MCF 10A (cell line): ENCODE measurements around the gene TECPR1. TPM values are rescaled to one million over a fixed set of nuclear protein-coding genes. Genes with fewer than 3 reads are reported as not detected.

Experiments used
- BruUV-seq: library from RNA; stranded (reverse); fragments of 400-500 nt; replicated peaks from 2 replicates; lab custom pipeline; 2021; lab: Mats Ljungman, UMichigan
- CTCF ChIA-PET: fragments of 300-600 bp; sonication (Branson Sonifier 250); formaldehyde crosslinking; extraction: SDS; loops from one replicate; lab custom pipeline; 2021; ENCODE audit warnings: antibody characterized with exemption, inconsistent platforms; lab: Yijun Ruan, JAX
- POLR2A ChIA-PET: fragments of 300-600, 350-650 bp; sonication (Branson Sonifier 250); formaldehyde crosslinking; extraction: SDS; loops from one replicate; lab custom pipeline; 2020; ENCODE audit warnings: antibody characterized with exemption, inconsistent platforms; lab: Yijun Ruan, JAX
- DNase-seq: peaks from one replicate; pipeline ENCODE4 v3.0.0-alpha.2; 2018; ENCODE audit not compliant: unreplicated experiment
- H3K27ac Mint-ChIP-seq: one replicate; pipeline ENCODE4 v1.8.0; 2022; ENCODE audit warnings: mild to moderate bottlenecking, low read depth, mixed read lengths; ENCODE audit not compliant: unreplicated experiment
- H3K27me3 Mint-ChIP-seq: one replicate; pipeline ENCODE4 v1.8.0; 2022; ENCODE audit warnings: mixed read lengths; ENCODE audit not compliant: insufficient read depth, unreplicated experiment
- H3K36me3 Mint-ChIP-seq: one replicate; pipeline ENCODE4 v1.8.0; 2022; ENCODE audit warnings: mild to moderate bottlenecking, moderate library complexity, mixed read lengths; ENCODE audit not compliant: insufficient read depth, unreplicated experiment
- H3K4me1 Mint-ChIP-seq: one replicate; pipeline ENCODE4 v1.8.0; 2022; ENCODE audit warnings: mixed read lengths; ENCODE audit not compliant: insufficient read depth, unreplicated experiment
- H3K4me3 Mint-ChIP-seq: one replicate; pipeline ENCODE4 v1.8.0; 2022; ENCODE audit warnings: mild to moderate bottlenecking, moderate library complexity, mixed read lengths; ENCODE audit not compliant: unreplicated experiment
- H3K9me3 Mint-ChIP-seq: one replicate; pipeline ENCODE4 v1.8.0; 2022; ENCODE audit warnings: mixed read lengths; ENCODE audit not compliant: unreplicated experiment
- intact Hi-C: fragments of 100-400 bp; cut with micrococcal nuclease; formaldehyde crosslinking; loops from 2 replicates; pipeline ENCODE4 v1.14.1; 2022
- total RNA-seq: library from RNA; stranded (reverse); gene quantifications from 2 replicates; pipeline ENCODE4 v1.2.3, GENCODE V29; 2022
- TF ChIP-seq, protein P1 (sequence below): fragments of 200-600 bp; IDR thresholded peaks from one replicate; pipeline ENCODE4 v1.8.0; 2022; ENCODE audit warnings: antibody characterized with exemption, mild to moderate bottlenecking; ENCODE audit not compliant: unreplicated experiment

Gene TECPR1
- total RNA-seq, 1 experiment from 2014 or later: 15.4 TPM

DNA sequence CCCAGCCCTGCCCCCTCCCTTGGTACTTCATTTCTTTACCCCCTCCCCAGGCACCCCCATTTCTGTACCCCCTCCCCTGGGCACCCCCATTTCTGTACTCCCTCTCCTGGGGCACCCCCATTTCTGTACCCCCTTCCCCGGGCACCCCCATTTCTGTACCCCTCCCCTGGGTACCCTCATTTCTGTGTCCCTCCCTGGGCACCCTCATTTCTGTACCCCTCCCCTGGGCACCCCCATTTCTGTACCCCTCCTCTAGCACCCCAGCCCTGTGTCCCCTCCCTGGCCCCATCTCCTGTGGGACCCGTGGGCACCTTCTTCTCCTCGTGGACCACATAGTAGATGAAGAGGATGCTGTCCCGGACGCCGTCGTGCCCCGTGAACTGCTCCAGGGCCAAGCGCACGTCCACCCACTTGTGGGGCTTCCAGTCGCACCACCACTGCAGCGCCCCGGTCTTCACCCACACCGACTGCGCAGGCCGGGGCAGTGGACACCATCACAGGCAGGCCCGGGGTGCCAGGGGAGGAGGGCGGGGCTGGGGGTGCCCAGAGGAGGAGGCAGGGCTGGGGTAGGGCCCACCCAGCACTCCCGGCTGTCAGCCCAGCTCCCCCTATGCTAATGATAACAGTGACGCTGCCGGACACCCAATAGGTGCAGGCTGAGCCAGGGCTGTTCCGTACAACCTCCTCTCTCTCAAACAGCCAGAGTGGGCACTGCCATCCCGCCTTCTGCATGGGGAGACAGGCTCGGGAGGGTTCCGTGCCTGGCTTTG, 20.4 kb downstream of the TECPR1 start:
- no peaks in the 10 kb centered on the region for H3K9me3 Mint-ChIP-seq
- H3K27ac Mint-ChIP-seq: no peak overlapping the region
- no peaks in the 10 kb centered on the region for H3K4me1 Mint-ChIP-seq
- intact Hi-C loops: no loop called here
- ChIA-PET POLR2A (interaction anchor here (0.9 kb wide), 1 partner anchor 19 kb away, joined by 3 read pairs; no protein-coding TSS in a partner anchor), CTCF (no interaction called here)
- TF ChIP-seq, protein P1, sequence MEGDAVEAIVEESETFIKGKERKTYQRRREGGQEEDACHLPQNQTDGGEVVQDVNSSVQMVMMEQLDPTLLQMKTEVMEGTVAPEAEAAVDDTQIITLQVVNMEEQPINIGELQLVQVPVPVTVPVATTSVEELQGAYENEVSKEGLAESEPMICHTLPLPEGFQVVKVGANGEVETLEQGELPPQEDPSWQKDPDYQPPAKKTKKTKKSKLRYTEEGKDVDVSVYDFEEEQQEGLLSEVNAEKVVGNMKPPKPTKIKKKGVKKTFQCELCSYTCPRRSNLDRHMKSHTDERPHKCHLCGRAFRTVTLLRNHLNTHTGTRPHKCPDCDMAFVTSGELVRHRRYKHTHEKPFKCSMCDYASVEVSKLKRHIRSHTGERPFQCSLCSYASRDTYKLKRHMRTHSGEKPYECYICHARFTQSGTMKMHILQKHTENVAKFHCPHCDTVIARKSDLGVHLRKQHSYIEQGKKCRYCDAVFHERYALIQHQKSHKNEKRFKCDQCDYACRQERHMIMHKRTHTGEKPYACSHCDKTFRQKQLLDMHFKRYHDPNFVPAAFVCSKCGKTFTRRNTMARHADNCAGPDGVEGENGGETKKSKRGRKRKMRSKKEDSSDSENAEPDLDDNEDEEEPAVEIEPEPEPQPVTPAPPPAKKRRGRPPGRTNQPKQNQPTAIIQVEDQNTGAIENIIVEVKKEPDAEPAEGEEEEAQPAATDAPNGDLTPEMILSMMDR: no peak
- BruUV-seq: no TSS peak
- no peaks in the 10 kb centered on the region for H3K27me3 Mint-ChIP-seq
- H3K4me3 Mint-ChIP-seq: no peak overlapping the region
- peaks cover 4% of the 10 kb centered on the region for H3K36me3 Mint-ChIP-seq
- DNase-seq: no peak

DNA sequence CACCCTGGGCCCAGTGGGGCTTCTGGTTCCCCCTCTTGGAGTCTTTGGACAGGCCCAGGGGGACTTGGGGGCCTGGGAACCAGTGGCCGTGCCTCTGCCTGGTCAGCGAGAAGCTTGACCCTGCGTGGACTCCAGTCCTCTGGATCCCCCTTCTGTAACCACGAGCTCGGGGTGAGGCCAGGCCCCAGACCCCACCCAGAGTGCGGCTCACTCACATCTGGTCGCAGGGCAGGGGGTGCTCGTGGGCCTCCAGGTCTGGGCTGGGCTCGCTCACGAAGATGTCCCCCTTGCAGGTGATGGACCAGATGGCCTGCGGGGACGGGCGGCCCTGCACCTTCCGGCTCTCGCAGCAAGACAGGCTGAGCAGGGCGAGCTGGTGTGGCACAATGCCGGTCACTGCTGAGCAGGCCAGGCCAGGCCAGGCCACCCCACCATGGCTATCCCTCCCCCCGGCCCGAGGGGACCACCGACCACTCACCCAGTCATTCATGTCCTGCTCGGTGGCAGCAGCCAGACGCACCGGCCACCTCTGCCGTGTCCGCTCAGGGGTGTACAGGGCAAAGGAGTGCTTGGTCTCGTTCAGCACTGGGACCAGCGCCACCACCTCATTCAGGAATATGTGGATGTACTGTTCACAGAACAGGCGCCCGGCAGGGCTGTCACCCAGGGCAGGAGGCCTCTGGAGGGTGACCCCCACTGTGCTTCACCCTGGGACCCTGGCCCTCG, 21.1 kb downstream of the TECPR1 start:
- Mint-ChIP-seq H3K36me3 (peaks cover 4% of the 10 kb centered on the region), H3K27ac (no peak overlapping the region), H3K27me3 (no peaks in the 10 kb centered on the region), H3K4me3 (no peak overlapping the region), H3K4me1 (no peaks in the 10 kb centered on the region), H3K9me3 (no peaks in the 10 kb centered on the region)
- BruUV-seq: no TSS peak
- no peak for DNase-seq
- CTCF ChIA-PET: interaction anchor here (0.6 kb wide), 1 partner anchor 336 kb away, joined by 3 read pairs; no protein-coding TSS in a partner anchor
- intact Hi-C loops: no loop called here
- TF ChIP-seq, protein P1: no peak
- POLR2A ChIA-PET: no interaction called here

GRCh38 chr7:98229991-98230745, 21.9 kb downstream of the TECPR1 start:
- BruUV-seq: no TSS peak
- ChIA-PET CTCF (interaction anchor here (0.5 kb wide), 1 partner anchor 443 kb away, joined by 3 read pairs; no protein-coding TSS in a partner anchor), POLR2A (no interaction called here)
- Mint-ChIP-seq H3K9me3 (no peaks in the 10 kb centered on the region), H3K27me3 (no peaks in the 10 kb centered on the region), H3K36me3 (peaks cover 4% of the 10 kb centered on the region), H3K4me1 (no peaks in the 10 kb centered on the region), H3K27ac (no peak overlapping the region), H3K4me3 (no peak overlapping the region)
- TF ChIP-seq, protein P1: no peak
- intact Hi-C loops: no loop called here
- DNase-seq: no peak

GRCh38 chr7:98229441-98229840, 22.6 kb downstream of the TECPR1 start:
- DNase-seq: no peak
- no TSS peak for BruUV-seq
- POLR2A ChIA-PET: no interaction called here
- Mint-ChIP-seq H3K27me3 (no peaks in the 10 kb centered on the region), H3K27ac (no peak overlapping the region), H3K4me1 (no peaks in the 10 kb centered on the region), H3K36me3 (peaks cover 4% of the 10 kb centered on the region), H3K9me3 (no peaks in the 10 kb centered on the region), H3K4me3 (no peak overlapping the region)
- CTCF ChIA-PET: no interaction called here
- intact Hi-C loops: no loop called here
- TF ChIP-seq, protein P1: no peak
